Activated CD8-positive, alpha-beta memory T cell treated with anti-CD3 and anti-CD28 coated beads, Interleukin-2, amount 50 U/mL, for 1 hour (primary cell): ENCODE data around the gene NF2.

Experiments used
- DNase-seq: peaks from one replicate; pipeline ENCODE4 v3.0.0-alpha.2; 2020; ENCODE audit errors: extremely low read depth

The NF2 gene

DNA sequence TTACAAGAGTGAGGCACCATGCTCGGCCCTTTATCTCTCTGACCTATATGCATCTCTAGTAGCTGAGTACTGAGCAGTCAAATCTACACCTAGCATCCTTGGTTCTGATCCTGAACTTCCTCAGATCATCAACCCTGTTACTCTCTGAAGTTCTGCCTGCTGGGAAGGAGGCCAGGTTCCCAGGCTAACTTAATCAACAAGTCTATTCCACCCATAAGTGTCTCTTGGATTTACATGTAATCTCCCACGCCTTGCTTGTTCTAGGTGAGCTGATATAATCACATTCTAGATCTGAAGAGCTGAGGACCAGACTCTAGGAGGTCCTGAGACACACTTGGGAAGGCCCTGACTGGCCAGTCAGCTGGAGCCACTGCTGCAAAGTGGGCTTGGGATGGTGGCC is 138.5 kb downstream of the NF2 start:
- DNase-seq: no peak

DNA sequence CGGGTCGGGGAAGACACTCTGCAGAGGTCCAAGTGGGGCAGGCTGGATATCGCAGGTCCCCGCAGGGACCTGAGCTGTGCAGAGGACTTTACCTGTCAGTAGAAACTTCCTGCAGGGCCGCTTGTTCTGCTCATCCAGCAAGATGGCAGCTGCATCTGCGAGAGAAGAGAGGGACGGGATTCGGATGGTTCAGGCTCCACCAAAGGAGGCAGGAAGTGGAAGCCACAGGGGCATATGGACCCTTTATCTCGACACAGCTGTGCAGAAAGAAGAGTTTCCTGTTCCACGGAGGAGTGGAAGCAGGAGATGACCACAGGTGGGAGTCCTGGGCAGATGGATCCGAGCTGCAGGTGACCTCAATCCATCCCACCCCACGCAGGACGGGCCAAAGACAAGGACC is 138.9 kb downstream of the NF2 start:
- no peak for DNase-seq

DNA sequence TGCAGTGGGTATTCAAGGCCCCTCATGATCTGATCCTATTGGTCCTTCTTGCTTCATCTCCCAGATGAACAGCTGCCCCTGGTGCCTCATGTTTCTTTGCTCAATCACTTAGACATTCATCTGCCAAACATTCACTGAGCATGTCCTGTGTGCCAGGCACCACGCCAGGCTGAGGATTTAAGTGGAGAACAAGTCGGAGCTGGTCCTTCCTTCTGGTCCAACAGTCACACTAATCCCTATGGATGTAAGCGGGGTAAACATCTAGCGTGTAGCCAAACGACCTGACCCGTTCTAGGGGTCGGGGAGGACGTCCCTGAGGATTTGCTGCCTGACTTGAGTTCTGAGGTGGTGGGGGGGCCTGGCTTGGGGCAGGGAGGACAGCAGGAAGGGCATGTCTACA is 141.5 kb downstream of the NF2 start:
- no peak for DNase-seq

DNA sequence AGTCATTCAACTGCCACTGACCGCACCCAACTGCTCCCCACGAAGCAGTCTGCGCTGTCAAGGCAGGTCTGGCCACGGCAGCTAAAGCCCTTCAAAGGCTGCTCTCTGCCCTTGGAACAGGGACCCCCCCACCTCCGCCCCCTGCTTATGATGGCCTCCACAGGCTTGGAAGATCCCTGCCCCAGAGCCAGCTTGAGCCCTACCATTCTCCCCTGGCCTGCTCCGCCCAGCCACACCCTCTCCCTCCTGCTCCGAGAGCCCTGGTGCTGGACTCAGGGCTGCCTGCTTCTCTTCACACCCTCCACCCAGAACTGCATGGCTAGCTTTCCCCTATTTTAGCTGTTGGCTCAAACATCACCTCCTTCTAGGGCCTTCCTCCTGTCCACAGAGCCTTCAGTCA is 144.4 kb downstream of the NF2 start:
- DNase-seq: no peak
